ENCODE results near the gene TLCD3B. TPM values are rescaled to one million over a fixed set of nuclear protein-coding genes. Genes with fewer than 3 reads are reported as not detected.

The TLCD3B gene
- total and polyA plus RNA-seq, 9 of the 15 experiments (the other 6 are each of a cell fraction or from before 2014, with no cell fraction given): 0.10 to 0.52 (median 0.23) TPM; not detected in 4

DNA sequence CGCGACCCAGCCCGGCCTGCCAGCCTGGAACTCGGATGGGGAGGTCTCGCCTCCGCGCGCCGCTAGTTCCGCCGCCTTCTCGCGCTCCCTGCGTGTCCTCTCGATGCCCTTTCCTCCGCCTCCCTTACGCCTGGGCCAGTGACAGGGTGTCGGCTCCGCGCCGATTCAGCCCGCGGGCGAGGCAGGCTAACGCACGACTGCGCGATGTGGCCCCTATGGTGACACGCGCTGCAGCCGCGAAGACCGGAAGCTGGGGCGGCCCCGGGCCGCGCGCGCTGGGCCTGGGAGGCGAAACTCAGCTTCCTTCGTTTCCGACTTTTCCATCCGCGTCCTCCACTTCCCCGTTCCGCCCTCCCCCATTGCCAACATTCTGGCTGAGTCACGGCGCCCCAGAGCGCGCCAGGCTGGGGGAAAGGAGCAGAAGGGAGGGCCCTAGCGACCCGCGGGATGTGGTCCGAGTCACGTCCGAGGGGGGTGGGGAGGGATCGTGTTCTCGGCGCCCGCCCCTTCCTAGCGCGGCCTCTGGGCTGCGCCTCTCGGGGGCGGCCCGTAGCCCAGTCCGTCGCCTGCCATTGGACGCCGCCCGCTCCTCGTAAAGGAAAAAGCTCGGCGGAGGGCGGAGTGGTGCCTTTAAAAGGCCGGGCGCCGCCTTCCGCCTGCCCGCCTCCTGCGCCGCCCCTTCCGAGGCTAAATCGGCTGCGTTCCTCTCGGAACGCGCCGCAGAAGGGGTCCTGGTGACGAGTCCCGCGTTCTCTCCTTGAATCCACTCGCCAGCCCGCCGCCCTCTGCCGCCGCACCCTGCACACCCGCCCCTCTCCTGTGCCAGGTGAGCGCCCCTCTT lies 34.3 kb upstream of the TLCD3B start, which contains the start of gene ALDOA (continued):
- 0 out of 2 replicates have a peak, but pooled peaks have one; percentile 28 for TF ChIP-seq MXI1 (IDR thresholded peaks at IDR 0.05; ENCODE audit: low read depth, low read length)
- peak; percentile 83 for TF ChIP-seq PHF20 (IDR thresholded peaks at IDR 0.05; ENCODE audit: partially characterized antibody)
- no peak for TF ChIP-seq RNF219 (CRISPR knock-in tag; IDR thresholded peaks at IDR 0.05)
- peak; percentile 44; the same call in 1 of the 2 replicates for TF ChIP-seq TCF7 (IDR thresholded peaks at IDR 0.05; ENCODE audit: borderline replicate concordance)
- 0 out of 2 replicates have a peak, but pooled peaks have one; percentile 14 for TF ChIP-seq TRIM28 (IDR thresholded peaks at IDR 0.05)
- TF ChIP-seq TSHZ1 (CRISPR knock-in tag; IDR thresholded peaks at IDR 0.05): no peak
- peak; percentile 62; the same call in 1 of the 2 replicates for TF ChIP-seq GTF2A2 (tag; IDR thresholded peaks at IDR 0.05)
- peak; percentile 81 for TF ChIP-seq FUS (optimal IDR thresholded peaks at IDR 0.05; ENCODE audit: low read depth, low read length)
- peak; percentile 97 for TF ChIP-seq POLR2G (IDR thresholded peaks at IDR 0.05; ENCODE audit: low read depth, low read length)
- TF ChIP-seq TRIM24 (IDR thresholded peaks at IDR 0.05): peak in 1 of 2 experiments; percentile 65; a peak in 2 of 4 replicates
- TF ChIP-seq SMARCE1 (IDR thresholded peaks at IDR 0.05): peak; percentile 23; the same call in 1 of the 2 replicates
- peak; percentile 96 for TF ChIP-seq POLR2B (IDR thresholded peaks at IDR 0.05; ENCODE audit: low read depth, partially characterized antibody)
- TF ChIP-seq ASH1L (IDR thresholded peaks at IDR 0.05; ENCODE audit: borderline replicate concordance, low read depth, partially characterized antibody): no peak
- TF ChIP-seq ZNF3 (CRISPR knock-in tag; IDR thresholded peaks at IDR 0.05): no peak
- TF ChIP-seq ZNF57 (CRISPR knock-in tag; IDR thresholded peaks at IDR 0.05): no peak; the same call in 1 of the 2 replicates
- TF ChIP-seq FOXM1 (IDR thresholded peaks at IDR 0.05; ENCODE audit: low read depth): no peak
- peak; percentile 93 for TF ChIP-seq FOXM1 (CRISPR knock-in tag; IDR thresholded peaks at IDR 0.05; ENCODE audit: low read depth)
- peak; percentile 90 for TF ChIP-seq CREB3L1 (IDR thresholded peaks at IDR 0.05; ENCODE audit: borderline replicate concordance, low read depth)
- peak; percentile 95 for TF ChIP-seq ZFX (CRISPR knock-in tag; IDR thresholded peaks at IDR 0.05)
- TF ChIP-seq JUNB (CRISPR knock-in tag; conservative IDR thresholded peaks at IDR 0.05): no peak
- 0 out of 4 replicates have a peak, but pooled peaks of 1 of the 2 experiments have one; percentile 10 for TF ChIP-seq SIX5 (IDR thresholded peaks at IDR 0.05; ENCODE audit: borderline replicate concordance in 1 of 2, insufficient read depth in 1 of 2, low read depth in 1 of 2, low read length in 2 of 2)
- no peak for TF ChIP-seq RHOXF2B (CRISPR knock-in tag; conservative IDR thresholded peaks at IDR 0.05)

Data from K562 (cell line).